Rectal smooth muscle tissue (tissue), 1 donor: ENCODE results near the gene S100A8.

Experiments
- H3K27ac ChIP-seq: one replicate; pipeline ENCODE4 v1.7.0; 2013; ENCODE audit warnings: low read depth, low read length, inconsistent platforms
- H3K27me3 ChIP-seq: one replicate; pipeline ENCODE4 v1.7.0; 2013; ENCODE audit warnings: low read length; ENCODE audit not compliant: control insufficient read depth, insufficient read depth
- H3K36me3 ChIP-seq: one replicate; pipeline ENCODE4 v1.7.0; 2013; ENCODE audit warnings: low read length; ENCODE audit not compliant: control insufficient read depth, insufficient read depth
- H3K4me1 ChIP-seq: one replicate; pipeline ENCODE4 v1.7.0; 2013; ENCODE audit warnings: low read length; ENCODE audit not compliant: control insufficient read depth, insufficient read depth
- H3K4me3 ChIP-seq: one replicate; pipeline ENCODE4 v1.7.0; 2013; ENCODE audit warnings: low read length
- H3K9ac ChIP-seq: one replicate; pipeline ENCODE4 v1.7.0; 2013; ENCODE audit warnings: low read length

S100A8 gene

GRCh38 chr1:153390938-153391710 is at the start of gene S100A8:
Gene S100A8, minus strand, starts transcription at chr1:153391073. Its CDS starts 538 bp downstream, at chr1:153390535.
- Histone ChIP-seq H3K27ac (no peak within 1 kb of the TSS), H3K4me3 (no peak within 1 kb of the TSS)

GRCh38 chr1:153439273-153439672 is 48.4 kb upstream of the S100A8 start:
- no peaks in the 10 kb centered on the region for H3K36me3 ChIP-seq
- no peak overlapping the region for H3K9ac ChIP-seq
- H3K27me3 ChIP-seq = peaks cover 1% of the 10 kb centered on the region
- H3K27ac ChIP-seq = no peak overlapping the region
- H3K4me1 ChIP-seq = no peaks in the 10 kb centered on the region
- no peak overlapping the region for H3K4me3 ChIP-seq

More at GRCh38 chr1:153390938-153391710, at the start of gene S100A8:
- Histone ChIP-seq H3K27me3 (no peaks in the 10 kb centered on the region), H3K36me3 (no peaks in the 10 kb centered on the region), H3K9ac (no peak within 1 kb of the TSS), H3K4me1 (no peaks in the 10 kb centered on the region)

- H3K27ac ChIP-seq = no peak overlapping the region
- H3K36me3 ChIP-seq = no peaks in the 10 kb centered on the region
- H3K4me1 ChIP-seq = no peaks in the 10 kb centered on the region
- no peaks in the 10 kb centered on the region for H3K27me3 ChIP-seq
- H3K4me3 ChIP-seq = no peak overlapping the region
- no peak overlapping the region for H3K9ac ChIP-seq
These were observed 47.7 kb upstream of the S100A8 start for GRCh38 chr1:153438599-153438998.

GRCh38 chr1:153437236-153437635 is 46.4 kb upstream of the S100A8 start:
- Histone ChIP-seq H3K4me3 (no peak overlapping the region), H3K27ac (no peak overlapping the region), H3K27me3 (no peaks in the 10 kb centered on the region), H3K9ac (no peak overlapping the region), H3K4me1 (no peaks in the 10 kb centered on the region), H3K36me3 (no peaks in the 10 kb centered on the region)

DNA sequence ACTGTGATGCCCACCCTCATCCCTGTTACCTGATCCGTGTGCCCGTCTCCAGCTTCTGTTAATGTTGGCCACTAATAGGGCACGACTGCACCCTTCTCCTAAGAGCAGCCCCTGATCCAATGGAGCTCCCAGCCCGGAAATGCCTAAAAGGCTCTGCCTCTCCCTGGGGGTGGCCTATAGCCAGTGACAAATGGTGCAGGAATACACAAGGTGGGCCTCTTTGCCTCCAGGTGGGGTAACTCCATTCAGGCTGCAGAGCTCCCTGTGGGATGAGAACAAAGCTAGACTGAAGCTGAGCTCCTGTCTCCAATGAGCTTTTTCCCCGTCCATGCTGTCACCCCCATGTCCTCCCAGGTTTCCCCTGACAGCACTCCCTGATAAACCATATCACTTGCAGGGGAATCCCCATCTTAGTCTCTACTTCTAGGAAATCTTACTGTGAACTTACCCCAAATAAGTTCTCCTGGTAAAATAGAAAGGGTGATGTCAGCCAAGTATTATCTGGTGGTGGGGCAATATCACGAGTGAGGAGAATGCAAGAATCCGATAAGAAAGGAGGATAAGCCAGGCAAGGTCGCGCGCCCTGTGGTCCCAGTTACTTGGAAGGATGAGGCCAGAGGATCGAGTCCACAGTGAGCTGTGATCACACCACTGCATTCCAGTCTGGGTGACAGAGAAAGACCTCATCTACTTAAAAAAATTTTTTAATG is 44.0 kb upstream of the S100A8 start:
- H3K27me3 ChIP-seq = no peaks in the 10 kb centered on the region
- no peak overlapping the region for H3K4me3 ChIP-seq
- H3K27ac ChIP-seq = no peak overlapping the region
- no peak overlapping the region for H3K9ac ChIP-seq
- no peaks in the 10 kb centered on the region for H3K36me3 ChIP-seq
- no peaks in the 10 kb centered on the region for H3K4me1 ChIP-seq

GRCh38 chr1:153432874-153433681 is 42.2 kb upstream of the S100A8 start:
- H3K4me1 ChIP-seq = no peaks in the 10 kb centered on the region
- H3K36me3 ChIP-seq = no peaks in the 10 kb centered on the region
- no peak overlapping the region for H3K27ac ChIP-seq
- H3K9ac ChIP-seq = no peak overlapping the region
- H3K4me3 ChIP-seq = no peak overlapping the region
- no peaks in the 10 kb centered on the region for H3K27me3 ChIP-seq

DNA sequence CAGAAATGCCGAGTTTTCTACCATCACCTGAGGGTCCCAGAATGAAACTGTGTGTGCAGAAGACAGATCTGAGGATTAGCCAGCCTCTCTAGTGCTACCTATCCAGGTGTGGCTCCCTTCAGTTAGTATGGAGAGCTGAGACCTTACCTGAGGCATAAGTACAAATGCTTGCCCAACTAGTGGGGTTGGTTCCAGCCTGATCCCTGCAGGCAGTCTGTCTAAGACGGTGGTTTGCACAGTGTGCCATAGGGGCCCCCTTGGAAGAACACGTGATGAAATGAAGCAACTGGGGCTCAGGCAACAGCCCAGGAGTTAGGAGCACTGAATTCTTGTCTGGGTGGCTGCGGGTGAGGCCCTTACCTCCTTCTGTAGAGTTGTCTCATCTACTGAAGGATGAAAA is 41.1 kb upstream of the S100A8 start:
- H3K4me3 ChIP-seq = no peak overlapping the region
- H3K4me1 ChIP-seq = no peaks in the 10 kb centered on the region
- H3K9ac ChIP-seq = no peak overlapping the region
- no peaks in the 10 kb centered on the region for H3K36me3 ChIP-seq
- H3K27ac ChIP-seq = no peak overlapping the region
- no peaks in the 10 kb centered on the region for H3K27me3 ChIP-seq

GRCh38 chr1:153431427-153431826 is 40.6 kb upstream of the S100A8 start:
- H3K36me3 ChIP-seq = no peaks in the 10 kb centered on the region
- H3K27me3 ChIP-seq = no peaks in the 10 kb centered on the region
- no peak overlapping the region for H3K4me3 ChIP-seq
- no peak overlapping the region for H3K27ac ChIP-seq
- H3K9ac ChIP-seq = no peak overlapping the region
- no peaks in the 10 kb centered on the region for H3K4me1 ChIP-seq

DNA sequence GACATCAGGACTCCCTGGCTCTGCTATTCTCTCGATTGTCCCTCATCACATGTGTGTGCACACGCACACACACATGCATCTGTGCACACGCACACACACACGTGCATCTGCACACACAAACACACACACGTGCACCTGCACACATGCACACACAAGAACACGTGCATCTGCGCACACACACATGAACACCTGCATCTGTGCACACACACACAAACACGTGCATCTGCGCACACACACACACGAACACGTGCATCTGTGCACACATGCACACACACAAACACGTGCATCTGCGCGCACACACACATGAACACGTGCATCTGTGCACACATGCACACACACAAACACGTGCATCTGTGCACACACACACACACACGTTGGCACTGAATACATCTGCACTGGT is 40.1 kb upstream of the S100A8 start:
- Histone ChIP-seq H3K27ac (no peak overlapping the region), H3K27me3 (no peaks in the 10 kb centered on the region)

DNA sequence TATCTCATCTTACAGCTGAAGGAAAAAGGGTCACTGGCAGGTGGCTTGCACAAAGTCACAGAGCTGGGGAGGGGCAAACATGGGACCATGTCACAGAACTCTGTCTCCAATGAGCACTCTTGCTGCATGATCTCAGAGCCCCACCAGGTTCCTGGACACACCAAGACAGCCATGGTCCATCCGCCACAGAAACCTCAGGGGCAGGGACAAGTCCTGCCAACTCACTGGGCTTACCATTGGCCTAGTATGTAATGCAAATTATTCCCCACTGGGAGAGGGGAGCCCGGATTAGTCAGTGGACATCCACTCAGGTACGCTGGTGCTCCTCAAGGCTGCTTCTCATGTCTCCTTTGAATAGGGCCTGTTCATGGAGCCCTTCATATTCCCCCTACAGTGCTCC is 39.7 kb upstream of the S100A8 start:
- no peak overlapping the region for H3K4me3 ChIP-seq
- H3K27me3 ChIP-seq = no peaks in the 10 kb centered on the region
- no peak overlapping the region for H3K9ac ChIP-seq
- H3K36me3 ChIP-seq = no peaks in the 10 kb centered on the region
- no peak overlapping the region for H3K27ac ChIP-seq
- no peaks in the 10 kb centered on the region for H3K4me1 ChIP-seq

More for the DNA sequence above, 40.1 kb upstream of the S100A8 start:
- H3K36me3 ChIP-seq = no peaks in the 10 kb centered on the region
- H3K4me1 ChIP-seq = no peaks in the 10 kb centered on the region
- H3K9ac ChIP-seq = no peak overlapping the region
- no peak overlapping the region for H3K4me3 ChIP-seq

GRCh38 chr1:153430166-153430553 is 39.3 kb upstream of the S100A8 start:
- H3K4me3 ChIP-seq = no peak overlapping the region
- no peak overlapping the region for H3K9ac ChIP-seq
- H3K27ac ChIP-seq = no peak overlapping the region
- H3K36me3 ChIP-seq = no peaks in the 10 kb centered on the region
- H3K4me1 ChIP-seq = no peaks in the 10 kb centered on the region
- no peaks in the 10 kb centered on the region for H3K27me3 ChIP-seq
